Measurements from ENCODE around the gene FGFRL1.

FGFRL1 gene

GRCh38 chr4:1011022-1011665, at the start of gene FGFRL1:
Gene FGFRL1, plus strand, starts transcription at chr4:1011626. Its CDS starts 860 bp downstream, at chr4:1012486.
- Histone ChIP-seq H3K27me3 (ENCODE audit: control insufficient read depth in 2 of 2, insufficient read depth in 2 of 2, low read length in 2 of 2) (peaks cover 15 to 16% of the 10 kb centered on the region in 2 donors), H3K27ac (ENCODE audit: low read depth in 2 of 2, low read length in 2 of 2) (peak within 1 kb of the TSS; percentile 75 to 77), H3K9ac (ENCODE audit: low read depth in 1 of 2, low read length in 2 of 2) (peak within 1 kb of the TSS; percentile 32 to 80), H3K4me1 (ENCODE audit: control insufficient read depth in 2 of 2, insufficient read depth in 2 of 2, low read length in 2 of 2) (peaks cover 17 to 18% of the 10 kb centered on the region in 2 donors), H3K36me3 (ENCODE audit: control insufficient read depth in 2 of 2, insufficient read depth in 2 of 2, low read length in 2 of 2) (no peaks in the 10 kb centered on the region), H3K9me3 (ENCODE audit: control insufficient read depth in 2 of 2, low read length in 2 of 2) (no peaks in the 10 kb centered on the region), H3K4me3 (ENCODE audit: low read length in 2 of 2) (peak within 1 kb of the TSS; percentile 66 to 75)

- no peaks in the 10 kb centered on the region for H3K9me3 ChIP-seq (ENCODE audit: control insufficient read depth in 2 of 2, low read length in 2 of 2)
- H3K4me1 ChIP-seq (ENCODE audit: control insufficient read depth in 2 of 2, insufficient read depth in 2 of 2, low read length in 2 of 2), result peaks cover 17 to 23% of the 10 kb centered on the region in 2 donors
- peak overlapping the region; percentile 41 to 86 for H3K9ac ChIP-seq (ENCODE audit: low read depth in 1 of 2, low read length in 2 of 2)
- H3K27ac ChIP-seq (ENCODE audit: low read depth in 2 of 2, low read length in 2 of 2), result peak overlapping the region; percentile 83 to 93
- peaks cover 38 to 51% of the 10 kb centered on the region in 2 donors for H3K36me3 ChIP-seq (ENCODE audit: control insufficient read depth in 2 of 2, insufficient read depth in 2 of 2, low read length in 2 of 2)
- no peaks in the 10 kb centered on the region for H3K27me3 ChIP-seq (ENCODE audit: control insufficient read depth in 2 of 2, insufficient read depth in 2 of 2, low read length in 2 of 2)
- H3K4me3 ChIP-seq (ENCODE audit: low read length in 2 of 2), result peak overlapping the region; percentile 48 to 50
These were observed 48.9 kb upstream of the FGFRL1 start for GRCh38 chr4:962231-963208.

GRCh38 chr4:963276-964225, 47.9 kb upstream of the FGFRL1 start:
- Histone ChIP-seq H3K27me3 (ENCODE audit: control insufficient read depth in 2 of 2, insufficient read depth in 2 of 2, low read length in 2 of 2) (no peaks in the 10 kb centered on the region), H3K9me3 (ENCODE audit: control insufficient read depth in 2 of 2, low read length in 2 of 2) (no peaks in the 10 kb centered on the region), H3K36me3 (ENCODE audit: control insufficient read depth in 2 of 2, insufficient read depth in 2 of 2, low read length in 2 of 2) (peaks cover 32 to 45% of the 10 kb centered on the region in 2 donors), H3K4me1 (ENCODE audit: control insufficient read depth in 2 of 2, insufficient read depth in 2 of 2, low read length in 2 of 2) (peaks cover 17 to 23% of the 10 kb centered on the region in 2 donors), H3K4me3 (ENCODE audit: low read length in 2 of 2) (peak overlapping the region; percentile 48 to 50), H3K27ac (ENCODE audit: low read depth in 2 of 2, low read length in 2 of 2) (peak overlapping the region; percentile 83 to 93), H3K9ac (ENCODE audit: low read depth in 1 of 2, low read length in 2 of 2) (peak overlapping the region in 1 of 2 donors; percentile 86)

- no peak overlapping the region for H3K27ac ChIP-seq (ENCODE audit: low read depth in 2 of 2, low read length in 2 of 2)
- H3K27me3 ChIP-seq (ENCODE audit: control insufficient read depth in 2 of 2, insufficient read depth in 2 of 2, low read length in 2 of 2), result no peaks in the 10 kb centered on the region
- H3K9ac ChIP-seq (ENCODE audit: low read depth in 1 of 2, low read length in 2 of 2), result no peak overlapping the region
- no peak overlapping the region for H3K4me3 ChIP-seq (ENCODE audit: low read length in 2 of 2)
- peaks cover 17 to 23% of the 10 kb centered on the region in 2 donors for H3K4me1 ChIP-seq (ENCODE audit: control insufficient read depth in 2 of 2, insufficient read depth in 2 of 2, low read length in 2 of 2)
- no peaks in the 10 kb centered on the region for H3K9me3 ChIP-seq (ENCODE audit: control insufficient read depth in 2 of 2, low read length in 2 of 2)
- peaks cover 28 to 37% of the 10 kb centered on the region in 2 donors for H3K36me3 ChIP-seq (ENCODE audit: control insufficient read depth in 2 of 2, insufficient read depth in 2 of 2, low read length in 2 of 2)
These were observed 46.9 kb upstream of the FGFRL1 start for GRCh38 chr4:964346-965025.

GRCh38 chr4:965048-965765, 46.2 kb upstream of the FGFRL1 start:
- Histone ChIP-seq H3K4me1 (ENCODE audit: control insufficient read depth in 2 of 2, insufficient read depth in 2 of 2, low read length in 2 of 2) (peaks cover 22 to 28% of the 10 kb centered on the region in 2 donors), H3K4me3 (ENCODE audit: low read length in 2 of 2) (no peak overlapping the region), H3K27ac (ENCODE audit: low read depth in 2 of 2, low read length in 2 of 2) (no peak overlapping the region), H3K36me3 (ENCODE audit: control insufficient read depth in 2 of 2, insufficient read depth in 2 of 2, low read length in 2 of 2) (peaks cover 22 to 32% of the 10 kb centered on the region in 2 donors), H3K27me3 (ENCODE audit: control insufficient read depth in 2 of 2, insufficient read depth in 2 of 2, low read length in 2 of 2) (no peaks in the 10 kb centered on the region), H3K9me3 (ENCODE audit: control insufficient read depth in 2 of 2, low read length in 2 of 2) (no peaks in the 10 kb centered on the region), H3K9ac (ENCODE audit: low read depth in 1 of 2, low read length in 2 of 2) (no peak overlapping the region)

- Histone ChIP-seq H3K9ac (ENCODE audit: low read depth in 1 of 2, low read length in 2 of 2) (no peak overlapping the region), H3K9me3 (ENCODE audit: control insufficient read depth in 2 of 2, low read length in 2 of 2) (no peaks in the 10 kb centered on the region), H3K27me3 (ENCODE audit: control insufficient read depth in 2 of 2, insufficient read depth in 2 of 2, low read length in 2 of 2) (no peaks in the 10 kb centered on the region), H3K4me1 (ENCODE audit: control insufficient read depth in 2 of 2, insufficient read depth in 2 of 2, low read length in 2 of 2) (peaks cover 27 to 34% of the 10 kb centered on the region in 2 donors), H3K27ac (ENCODE audit: low read depth in 2 of 2, low read length in 2 of 2) (no peak overlapping the region), H3K4me3 (ENCODE audit: low read length in 2 of 2) (no peak overlapping the region), H3K36me3 (ENCODE audit: control insufficient read depth in 2 of 2, insufficient read depth in 2 of 2, low read length in 2 of 2) (peaks cover 18 to 26% of the 10 kb centered on the region in 2 donors)
These were observed 45.7 kb upstream of the FGFRL1 start for GRCh38 chr4:965766-966134.

- H3K27me3 ChIP-seq (ENCODE audit: control insufficient read depth in 2 of 2, insufficient read depth in 2 of 2, low read length in 2 of 2), result no peaks in the 10 kb centered on the region
- H3K4me3 ChIP-seq (ENCODE audit: low read length in 2 of 2), result no peak overlapping the region
- H3K4me1 ChIP-seq (ENCODE audit: control insufficient read depth in 2 of 2, insufficient read depth in 2 of 2, low read length in 2 of 2), result peaks cover 34 to 38% of the 10 kb centered on the region in 2 donors
- no peak overlapping the region for H3K27ac ChIP-seq (ENCODE audit: low read depth in 2 of 2, low read length in 2 of 2)
- peaks cover 16 to 25% of the 10 kb centered on the region in 2 donors for H3K36me3 ChIP-seq (ENCODE audit: control insufficient read depth in 2 of 2, insufficient read depth in 2 of 2, low read length in 2 of 2)
- H3K9ac ChIP-seq (ENCODE audit: low read depth in 1 of 2, low read length in 2 of 2), result no peak overlapping the region
- H3K9me3 ChIP-seq (ENCODE audit: control insufficient read depth in 2 of 2, low read length in 2 of 2), result no peaks in the 10 kb centered on the region
These were observed 44.9 kb upstream of the FGFRL1 start for GRCh38 chr4:966266-967112.

Measured in mucosa of rectum (tissue), 2 donors.